Endothelial cell of umbilical vein (primary cell): ENCODE measurements around the gene OSBPL8.

Experiments
- TF ChIP-seq, protein P1 (sequence below), 2 donors: IDR thresholded peaks; 1 replicate in 1 of 2; 2 replicates in 1 of 2; pipeline ENCODE4 v1.5.1; 2011; ENCODE audit warnings: low read length in 2 of 2, mild to moderate bottlenecking in 2 of 2, moderate library complexity in 2 of 2, control low read depth in 1 of 2, inconsistent platforms in 1 of 2, low read depth in 1 of 2; ENCODE audit not compliant: insufficient read depth in 1 of 2; ENCODE audit errors: extremely low read depth in 1 of 2
- TF ChIP-seq, protein P2 (sequence below): IDR thresholded peaks from 2 replicates; pipeline ENCODE4 v1.6.1; 2011; ENCODE audit not compliant: insufficient read depth, insufficient read length

DNA sequence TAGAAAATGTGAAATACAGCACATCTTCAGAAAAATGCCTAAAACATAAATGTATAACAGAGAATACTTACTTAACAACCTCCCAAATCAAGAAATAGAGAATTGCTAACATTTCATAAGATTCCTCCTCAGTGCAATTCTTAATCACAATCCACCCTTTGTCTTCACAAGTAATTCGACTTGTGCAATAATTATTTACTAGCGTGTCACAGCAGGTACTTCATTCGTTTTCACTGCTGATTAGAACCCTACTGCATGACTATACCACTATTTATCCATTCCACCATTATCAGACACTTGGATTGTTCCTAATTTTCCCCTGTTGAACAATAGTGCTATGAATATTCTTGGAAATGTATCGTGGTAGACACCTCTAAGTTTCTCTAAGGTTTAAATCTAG, 146.4 kb downstream of the OSBPL8 start:
- TF ChIP-seq, protein P1, sequence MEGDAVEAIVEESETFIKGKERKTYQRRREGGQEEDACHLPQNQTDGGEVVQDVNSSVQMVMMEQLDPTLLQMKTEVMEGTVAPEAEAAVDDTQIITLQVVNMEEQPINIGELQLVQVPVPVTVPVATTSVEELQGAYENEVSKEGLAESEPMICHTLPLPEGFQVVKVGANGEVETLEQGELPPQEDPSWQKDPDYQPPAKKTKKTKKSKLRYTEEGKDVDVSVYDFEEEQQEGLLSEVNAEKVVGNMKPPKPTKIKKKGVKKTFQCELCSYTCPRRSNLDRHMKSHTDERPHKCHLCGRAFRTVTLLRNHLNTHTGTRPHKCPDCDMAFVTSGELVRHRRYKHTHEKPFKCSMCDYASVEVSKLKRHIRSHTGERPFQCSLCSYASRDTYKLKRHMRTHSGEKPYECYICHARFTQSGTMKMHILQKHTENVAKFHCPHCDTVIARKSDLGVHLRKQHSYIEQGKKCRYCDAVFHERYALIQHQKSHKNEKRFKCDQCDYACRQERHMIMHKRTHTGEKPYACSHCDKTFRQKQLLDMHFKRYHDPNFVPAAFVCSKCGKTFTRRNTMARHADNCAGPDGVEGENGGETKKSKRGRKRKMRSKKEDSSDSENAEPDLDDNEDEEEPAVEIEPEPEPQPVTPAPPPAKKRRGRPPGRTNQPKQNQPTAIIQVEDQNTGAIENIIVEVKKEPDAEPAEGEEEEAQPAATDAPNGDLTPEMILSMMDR (IDR thresholded peaks at IDR 0.05; ENCODE audit: extremely low read depth in 1 of 2, insufficient read depth in 1 of 2, low read depth in 1 of 2, low read length in 2 of 2): no peak
- TF ChIP-seq, protein P2, sequence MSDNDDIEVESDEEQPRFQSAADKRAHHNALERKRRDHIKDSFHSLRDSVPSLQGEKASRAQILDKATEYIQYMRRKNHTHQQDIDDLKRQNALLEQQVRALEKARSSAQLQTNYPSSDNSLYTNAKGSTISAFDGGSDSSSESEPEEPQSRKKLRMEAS: no peak
